Breast epithelium (tissue), 4 donors: Measurements from ENCODE around the gene SLC25A42. TPM values are rescaled to one million over a fixed set of nuclear protein-coding genes. Genes with fewer than 3 reads are reported as not detected.
"Not testable (repeated sequence)": the region's sequence is repeated elsewhere in the genome, so short reads cannot be mapped to it uniquely, and the experiment has no call there.

Experiments
- DNase-seq, 2 donors: peaks; one replicate each; pipeline ENCODE4 v3.0.0-alpha.2; 2019; ENCODE audit warnings: low spot score in 2 of 2
- H3K27ac ChIP-seq, 2 donors: fragments of 200-600 bp; sonication (generic) in 1 of 2; one replicate each; pipeline ENCODE4 v1.5.1; 2016 to 2019; ENCODE audit warnings: mild to moderate bottlenecking in 1 of 2
- H3K27me3 ChIP-seq, 2 donors: fragments of 200-600 bp; sonication (generic) in 1 of 2; one replicate each; pipeline versions ENCODE4 v1.5.1 to v1.6.0; 2017 to 2019; ENCODE audit warnings: control low read depth in 1 of 2, mild to moderate bottlenecking in 1 of 2
- H3K36me3 ChIP-seq: fragments of 200-600 bp; one replicate; pipeline ENCODE4 v1.5.1; 2019
- H3K4me1 ChIP-seq, 2 donors: fragments of 200-600 bp; sonication (generic); one replicate each; pipeline ENCODE4 v1.5.1; 2016 to 2019; ENCODE audit warnings: control low read depth in 1 of 2
- H3K4me3 ChIP-seq, 3 donors: fragments of 200-600 bp; sonication (generic); 1 replicate in 2 of 3; 2 replicates in 1 of 3; pipeline ENCODE4 v1.5.1; 2016 to 2019; ENCODE audit warnings: mild to moderate bottlenecking in 3 of 3, moderate library complexity in 2 of 3
- H3K9me3 ChIP-seq, 2 donors: fragments of 200-600 bp; sonication (generic) in 1 of 2; one replicate each; pipeline ENCODE4 v1.5.1; 2016 to 2019; ENCODE audit warnings: control low read depth in 1 of 2
- CTCF ChIP-seq, 3 donors: fragments of 450-650 bp; IDR thresholded peaks; one replicate each; pipeline ENCODE4 v1.5.1; 2016 to 2017; ENCODE audit warnings: antibody characterized with exemption in 3 of 3, mild to moderate bottlenecking in 3 of 3, moderate library complexity in 3 of 3
- POLR2A ChIP-seq: fragments of 450-650 bp; IDR thresholded peaks from one replicate; pipeline ENCODE4 v1.6.1; 2016; ENCODE audit warnings: antibody characterized with exemption, mild to moderate bottlenecking, moderate library complexity
- POLR2AphosphoS5 ChIP-seq, 3 donors: sonication (generic); formaldehyde crosslinking; IDR thresholded peaks; one replicate each; pipeline ENCODE4 v1.6.1; 2017; ENCODE audit warnings: antibody characterized with exemption in 3 of 3
- intact Hi-C: fragments of 100-400 bp; cut with DNase I; formaldehyde crosslinking; loops from one replicate; pipeline ENCODE4 v1.15.1; 2023; ENCODE audit warnings: low total_unique reads
- total RNA-seq, 3 donors: library from RNA; depleted of rRNA; stranded (reverse); fragments of >200 nt; gene quantifications; one replicate each; pipeline ENCODE4 v1.1.0, GENCODE V29; 2016

Gene SLC25A42
- total RNA-seq, 3 donors from 2014 or later: 6.4 to 12.8 (median 9.8) TPM

GRCh38 chr19:19147344-19147743, 83.5 kb downstream of the SLC25A42 start:
- Histone ChIP-seq H3K9me3 (no peaks in the 10 kb centered on the region), H3K4me3 (no peak overlapping the region), H3K27ac (no peak overlapping the region), H3K4me1 (no peaks in the 10 kb centered on the region), H3K27me3 (no peaks in the 10 kb centered on the region), H3K36me3 (no peaks in the 10 kb centered on the region)
- intact Hi-C loops: no loop called here
- DNase-seq: no peak
- TF ChIP-seq POLR2AphosphoS5 (IDR thresholded peaks at IDR 0.05) (no peak), CTCF (IDR thresholded peaks at IDR 0.05) (no peak), POLR2A (no peak)

GRCh38 chr19:19148504-19148903, 84.7 kb downstream of the SLC25A42 start:
- intact Hi-C loops, H3K36me3 ChIP-seq, H3K27ac ChIP-seq, H3K9me3 ChIP-seq, H3K4me1 ChIP-seq, H3K27me3 ChIP-seq, DNase-seq, H3K4me3 ChIP-seq: not testable (repeated sequence)

DNA sequence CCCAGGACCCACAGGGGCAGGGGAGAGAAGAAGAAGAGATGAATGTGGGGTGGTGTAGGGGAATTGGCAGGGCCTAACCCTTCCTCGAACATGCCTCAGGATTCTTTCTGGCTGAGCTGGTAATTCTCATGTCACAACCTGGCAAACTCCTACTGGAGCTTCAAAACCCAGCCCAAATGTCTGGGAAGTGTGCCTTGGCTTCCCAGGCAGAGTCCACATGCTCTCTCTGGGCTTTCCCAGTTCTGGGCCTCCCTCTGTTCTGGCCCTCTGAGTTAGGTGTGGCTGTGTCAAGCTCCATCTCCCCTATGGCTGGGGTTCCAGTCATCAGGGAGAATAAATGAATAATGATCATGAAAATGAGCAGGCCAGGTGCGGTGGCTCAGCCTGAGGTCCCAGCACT, 85.6 kb downstream of the SLC25A42 start:
- Histone ChIP-seq H3K27me3 (no peaks in the 10 kb centered on the region), H3K27ac (no peak overlapping the region), H3K36me3 (no peaks in the 10 kb centered on the region), H3K4me1 (no peaks in the 10 kb centered on the region), H3K9me3 (no peaks in the 10 kb centered on the region), H3K4me3 (no peak overlapping the region)
- no peak for TF ChIP-seq POLR2AphosphoS5 (IDR thresholded peaks at IDR 0.05)
- no peak for TF ChIP-seq CTCF (IDR thresholded peaks at IDR 0.05)
- no peak for TF ChIP-seq POLR2A
- intact Hi-C loops: no loop called here
- DNase-seq: no peak

DNA sequence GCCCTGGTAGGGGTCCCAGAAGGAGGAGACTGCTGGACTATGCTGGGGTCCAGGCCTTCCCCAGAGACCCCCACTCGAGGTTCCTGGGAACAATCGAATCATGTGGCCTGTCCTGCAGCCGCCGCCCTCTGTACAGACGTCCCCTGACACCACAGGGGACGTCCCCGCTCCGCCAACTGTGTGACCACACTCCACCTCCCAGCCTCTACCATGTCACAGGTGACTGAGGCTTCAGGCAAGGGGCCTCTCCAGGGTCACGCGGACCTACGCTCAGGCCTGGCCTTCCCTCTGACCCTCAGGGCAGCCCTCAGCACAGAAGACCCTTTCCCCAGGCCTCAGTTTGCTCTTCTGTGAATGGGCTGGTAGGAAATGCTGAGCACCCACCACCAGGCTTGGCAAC, 87.6 kb downstream of the SLC25A42 start:
- no peak overlapping the region for H3K27ac ChIP-seq
- no peaks in the 10 kb centered on the region for H3K9me3 ChIP-seq
- H3K4me3 ChIP-seq: no peak overlapping the region
- intact Hi-C loops: no loop called here
- no peaks in the 10 kb centered on the region for H3K36me3 ChIP-seq
- TF ChIP-seq CTCF (IDR thresholded peaks at IDR 0.05) (no peak), POLR2A (no peak), POLR2AphosphoS5 (IDR thresholded peaks at IDR 0.05) (no peak)
- no peak for DNase-seq
- H3K27me3 ChIP-seq: no peaks in the 10 kb centered on the region
- no peaks in the 10 kb centered on the region for H3K4me1 ChIP-seq

DNA sequence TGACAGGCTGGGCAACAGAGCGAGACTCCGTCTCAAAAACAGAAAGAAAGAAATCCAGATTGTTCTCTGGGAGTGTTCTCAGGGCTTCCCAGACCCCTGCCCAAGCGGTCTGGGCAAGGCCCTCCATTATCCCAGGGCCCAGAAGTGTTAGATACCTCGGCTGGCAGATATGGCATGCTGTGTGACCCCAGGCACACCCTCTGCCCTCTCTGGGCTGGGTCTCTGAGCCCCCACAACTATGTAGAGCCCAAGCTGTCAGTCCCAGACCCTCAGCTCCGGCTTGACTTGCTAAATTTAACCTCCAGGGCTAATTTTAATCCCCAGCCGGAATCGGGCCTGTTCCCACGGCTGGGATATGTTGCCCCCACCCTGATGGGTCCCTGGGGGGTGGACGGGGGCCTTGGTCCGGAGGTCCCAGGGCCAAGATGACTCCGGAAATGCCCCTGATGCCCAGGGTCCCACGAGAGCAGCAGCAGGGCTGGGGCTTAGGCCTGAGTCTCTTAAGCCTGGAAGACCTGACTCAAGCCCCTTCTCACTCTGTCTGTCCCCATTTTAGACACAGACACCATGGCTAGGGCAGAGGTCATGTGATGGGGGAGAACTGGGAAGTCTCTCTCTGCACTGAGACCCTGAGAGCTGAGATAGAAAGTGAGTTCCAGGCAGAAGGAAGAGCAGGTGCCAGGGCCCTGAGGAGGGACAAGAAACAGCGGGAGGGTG, 89.0 kb downstream of the SLC25A42 start:
- no peak overlapping the region for H3K27ac ChIP-seq
- no peak for DNase-seq
- intact Hi-C loops: no loop called here
- no peak overlapping the region for H3K4me3 ChIP-seq
- no peaks in the 10 kb centered on the region for H3K36me3 ChIP-seq
- H3K27me3 ChIP-seq: no peaks in the 10 kb centered on the region
- TF ChIP-seq POLR2AphosphoS5 (IDR thresholded peaks at IDR 0.05) (no peak), CTCF (IDR thresholded peaks at IDR 0.05) (no peak), POLR2A (no peak)
- no peaks in the 10 kb centered on the region for H3K4me1 ChIP-seq
- no peaks in the 10 kb centered on the region for H3K9me3 ChIP-seq
